Measurements from ENCODE around the gene PRELP.
"Not testable (repeated sequence)": the region's sequence is repeated elsewhere in the genome, so short reads cannot be mapped to it uniquely, and the experiment has no call there.

PRELP gene

GRCh38 chr1:203454986-203455471 lies 20.6 kb upstream of the PRELP start:
- no peak for DNase-seq

GRCh38 chr1:203455706-203456105 lies 19.9 kb upstream of the PRELP start:
- no peak for DNase-seq

DNA sequence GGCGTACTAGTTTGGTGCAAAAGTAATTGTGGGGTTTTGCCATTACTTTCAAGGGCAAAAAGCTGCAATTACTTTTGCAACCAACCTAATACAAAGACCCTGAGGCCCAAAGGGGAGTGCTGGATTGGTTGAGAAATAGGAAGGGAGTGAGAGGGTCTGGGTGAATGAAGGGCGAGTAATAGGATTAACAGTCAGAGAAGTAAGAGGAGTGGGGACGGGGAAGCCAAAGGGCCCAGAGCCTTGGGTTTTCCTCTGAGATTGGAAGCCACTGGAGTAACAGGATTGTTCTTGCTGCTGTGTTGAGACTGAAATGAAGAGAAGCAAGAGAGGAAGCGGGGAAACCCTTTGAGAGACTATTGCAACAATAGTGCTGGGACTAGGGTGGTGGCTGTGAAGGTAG lies 19.0 kb upstream of the PRELP start:
- DNase-seq, result no peak

- DNase-seq, result no peak
Observed at GRCh38 chr1:203458078-203458477, 17.5 kb upstream of the PRELP start.

DNA sequence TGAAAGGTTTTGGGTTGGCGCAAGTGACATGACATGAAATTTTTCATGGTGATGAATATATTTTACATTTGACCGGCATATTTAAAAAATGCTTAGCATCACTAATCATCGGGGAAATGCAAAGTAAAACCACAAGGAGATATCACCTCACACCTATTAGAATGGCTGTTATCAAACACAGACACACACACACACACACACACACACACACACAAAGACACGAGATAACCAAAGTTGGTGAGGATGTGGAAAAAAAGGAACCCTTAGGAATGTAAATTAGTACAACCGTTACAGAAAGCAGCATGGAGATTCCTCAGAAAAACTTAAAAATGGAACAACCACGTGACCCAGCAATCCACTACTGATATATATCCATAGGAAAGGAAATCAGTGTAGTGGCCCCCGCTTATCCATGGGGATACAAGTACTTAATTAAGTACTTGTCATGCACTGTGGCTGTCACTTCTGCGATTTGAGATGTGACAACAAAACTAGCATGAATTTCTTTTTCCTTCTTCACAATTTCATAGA lies 15.9 kb upstream of the PRELP start:
- no peak for DNase-seq

GRCh38 chr1:203461717-203462116 lies 13.9 kb upstream of the PRELP start:
- DNase-seq, result no peak

DNA sequence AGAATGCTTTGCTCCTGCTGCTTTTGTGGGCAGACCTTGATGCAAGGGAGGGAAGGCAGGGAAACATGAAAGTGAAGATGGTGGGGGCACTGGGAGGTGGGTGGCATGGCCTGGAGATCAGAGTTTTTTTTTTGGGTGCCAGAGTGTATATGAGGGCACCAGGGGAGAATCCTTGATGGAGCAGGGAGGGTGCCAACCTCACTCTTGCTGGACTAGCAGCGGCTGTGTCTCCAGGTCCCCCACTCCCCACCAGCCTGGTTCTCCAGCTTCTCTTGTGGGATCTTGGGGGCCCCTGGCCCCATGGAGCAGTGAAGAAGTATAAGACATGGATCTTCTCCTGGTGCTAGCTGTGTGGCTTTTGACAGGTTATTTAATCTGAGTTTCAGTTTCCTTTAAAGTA lies 13.5 kb upstream of the PRELP start:
- DNase-seq, result no peak

DNA sequence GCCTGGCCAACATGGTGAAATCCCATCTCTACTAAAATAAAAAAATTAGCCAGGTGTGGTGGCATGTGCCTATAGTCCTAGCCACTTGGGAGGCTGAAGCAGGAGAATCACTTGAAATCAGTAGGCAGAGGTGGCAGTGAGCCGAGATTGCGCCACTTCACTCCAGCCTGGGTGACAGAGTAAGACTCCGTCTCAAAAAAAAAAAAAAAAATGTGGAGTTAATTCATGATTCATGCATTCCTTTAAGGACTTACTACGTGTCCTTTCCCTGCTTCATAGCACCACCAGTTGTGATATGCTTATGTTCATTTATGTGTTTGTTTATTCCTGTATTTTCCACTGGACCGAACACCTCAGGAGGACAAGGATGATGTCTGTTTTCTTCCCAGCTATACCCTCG lies 12.7 kb upstream of the PRELP start:
- DNase-seq, result no peak

GRCh38 chr1:203463469-203464062 lies 12.0 kb upstream of the PRELP start:
- no peak for DNase-seq

DNA sequence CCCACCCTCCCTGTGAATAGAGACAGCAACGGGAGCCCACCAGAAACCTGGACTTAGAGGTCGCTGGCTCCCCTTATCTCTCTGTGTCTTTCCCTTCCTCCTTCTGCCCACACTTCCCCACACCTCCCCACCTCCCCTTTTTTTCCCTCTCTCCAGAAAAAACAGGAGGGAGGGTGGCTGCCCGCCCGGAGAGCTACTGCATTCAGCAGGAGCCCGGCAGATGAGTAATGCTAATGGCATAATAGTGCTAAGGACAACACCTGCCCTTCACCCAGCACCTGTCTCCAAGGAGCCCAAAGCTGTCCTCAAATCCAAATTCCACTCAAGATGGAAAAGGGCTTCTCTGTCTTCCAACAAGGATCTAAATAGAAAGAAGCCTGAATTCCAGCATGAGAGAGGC lies 11.4 kb upstream of the PRELP start:
- DNase-seq, result no peak

DNA sequence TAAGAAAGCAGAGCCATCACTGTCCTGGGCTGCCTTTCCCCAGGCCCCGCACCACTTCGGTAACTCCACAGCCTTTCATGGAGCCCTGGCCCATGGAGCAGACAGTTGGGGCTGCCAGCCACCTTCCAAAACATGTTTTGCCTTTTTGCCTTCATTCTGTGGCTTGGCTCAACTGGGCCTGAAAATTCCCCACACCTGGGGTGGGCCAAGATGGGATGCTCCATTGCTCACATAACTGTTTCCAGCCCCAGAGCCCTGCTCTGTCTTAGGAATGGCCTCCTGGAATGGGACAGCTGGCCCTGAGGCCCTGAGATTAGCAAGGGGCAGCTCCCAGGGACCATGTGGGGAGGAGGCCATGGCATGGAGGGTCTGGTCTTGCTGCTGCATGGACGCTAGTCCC lies 10.9 kb upstream of the PRELP start:
- DNase-seq, result no peak

DNA sequence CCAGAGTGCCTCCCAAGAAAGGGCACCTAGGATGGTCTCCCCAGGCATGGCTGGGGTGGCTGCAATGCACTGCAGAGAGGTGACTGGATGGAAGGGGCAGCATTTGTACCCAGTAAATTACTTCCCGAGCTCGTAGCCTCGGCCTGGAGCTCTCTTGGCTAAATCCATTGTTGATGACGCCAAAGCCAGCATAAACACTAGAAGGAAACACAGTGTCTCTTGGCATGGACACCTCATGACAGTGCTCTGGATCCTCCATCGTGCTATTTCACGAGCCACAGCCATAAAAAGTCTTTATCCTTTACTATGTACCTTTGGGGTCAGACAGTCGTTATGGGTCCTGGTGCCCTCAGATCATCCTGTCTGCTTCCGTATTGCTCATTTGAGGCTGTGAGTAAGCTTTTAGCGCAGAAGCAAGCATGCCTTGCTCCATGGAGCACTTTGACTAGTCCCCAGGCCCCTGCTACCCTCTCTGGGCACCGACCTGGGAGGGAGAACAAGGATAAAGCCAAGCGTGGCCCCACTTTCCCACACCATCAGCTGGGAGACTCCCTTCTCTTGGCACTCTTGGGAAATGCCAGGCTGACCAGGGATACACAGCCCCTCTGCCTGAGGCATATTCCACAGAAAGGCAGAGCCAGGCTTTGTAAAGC lies 10.3 kb upstream of the PRELP start:
- no peak for DNase-seq

- DNase-seq, result no peak
Observed at GRCh38 chr1:203465948-203466347, 9.7 kb upstream of the PRELP start.

DNA sequence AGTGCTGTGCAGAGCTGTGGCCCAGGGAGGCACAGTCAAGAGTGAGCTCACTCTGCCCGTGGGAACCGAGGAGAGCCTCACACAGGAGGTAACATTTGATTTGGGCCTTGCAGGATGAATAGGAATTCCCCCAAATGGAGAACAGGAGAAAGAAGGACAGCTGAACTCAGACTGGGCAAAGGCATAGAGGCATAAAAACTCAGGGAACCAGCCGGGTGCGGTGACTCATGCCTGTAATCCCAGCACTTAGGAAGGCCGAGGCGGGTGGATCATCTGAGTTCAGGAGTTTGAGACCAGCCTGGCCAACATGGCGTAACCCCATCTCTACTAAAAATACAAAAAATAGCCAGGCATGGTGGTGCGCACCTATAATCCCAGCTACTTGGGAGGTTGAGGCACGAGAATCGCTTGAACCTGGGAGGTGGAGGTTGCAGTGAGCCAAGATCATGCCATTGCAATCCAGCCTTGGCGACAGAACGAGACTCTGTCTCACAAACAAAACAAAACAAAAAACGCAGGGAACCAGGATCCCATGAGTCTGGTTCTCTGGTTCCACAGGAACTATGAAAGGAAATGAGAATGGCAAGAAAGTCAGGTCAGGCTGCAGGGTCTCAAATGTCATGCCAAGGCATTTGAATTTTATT lies 8.6 kb upstream of the PRELP start:
- DNase-seq, result not testable (repeated sequence)

- no peak for DNase-seq
Observed at GRCh38 chr1:203467550-203467921, 8.1 kb upstream of the PRELP start.

DNA sequence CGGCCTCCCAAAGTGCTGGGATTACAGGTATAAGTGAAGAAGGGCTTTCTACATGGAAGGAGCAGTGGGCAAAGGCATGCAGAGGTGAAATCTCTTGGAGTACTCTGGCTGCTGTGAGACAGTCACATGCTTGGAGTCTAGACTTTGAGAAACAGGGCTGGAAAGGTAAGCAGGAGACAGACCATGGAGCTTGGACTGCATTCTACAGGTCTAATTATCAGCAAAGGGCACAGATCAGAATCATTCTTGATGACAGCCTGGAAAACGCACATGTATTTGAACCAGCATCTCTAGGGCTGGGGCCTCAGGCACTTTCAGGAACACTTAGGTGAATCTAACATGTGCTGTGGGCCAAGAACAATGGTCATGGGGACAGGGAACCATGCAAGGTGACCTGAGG lies 7.3 kb upstream of the PRELP start:
- DNase-seq, result no peak

DNA sequence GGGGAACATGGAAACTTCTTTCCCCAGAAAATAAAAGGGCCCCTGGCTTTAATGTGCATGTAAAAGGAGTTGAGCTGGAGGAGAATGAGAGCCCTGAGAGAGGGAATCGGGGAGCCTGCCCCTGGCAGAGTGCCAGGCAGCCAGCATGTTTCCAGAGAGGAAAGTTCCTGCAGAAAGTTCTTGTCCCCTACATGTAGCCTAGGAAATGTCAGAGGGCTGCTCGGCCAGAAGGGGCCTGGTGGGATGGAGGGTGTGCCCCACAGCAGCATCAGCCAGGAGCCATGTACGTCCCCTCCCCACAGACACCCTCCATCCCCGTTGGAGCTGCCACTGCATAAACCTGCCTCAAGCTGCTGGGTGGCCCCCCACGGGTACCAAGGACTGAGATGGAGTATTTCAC lies 5.4 kb upstream of the PRELP start:
- DNase-seq, result no peak

- no peak for DNase-seq
Observed at GRCh38 chr1:203471841-203472240, 3.8 kb upstream of the PRELP start.

- no peak for DNase-seq
Observed at GRCh38 chr1:203473281-203473680, 2.3 kb upstream of the PRELP start.

- DNase-seq, result no peak
Observed at GRCh38 chr1:203473781-203474305, 1.8 kb upstream of the PRELP start.

DNA sequence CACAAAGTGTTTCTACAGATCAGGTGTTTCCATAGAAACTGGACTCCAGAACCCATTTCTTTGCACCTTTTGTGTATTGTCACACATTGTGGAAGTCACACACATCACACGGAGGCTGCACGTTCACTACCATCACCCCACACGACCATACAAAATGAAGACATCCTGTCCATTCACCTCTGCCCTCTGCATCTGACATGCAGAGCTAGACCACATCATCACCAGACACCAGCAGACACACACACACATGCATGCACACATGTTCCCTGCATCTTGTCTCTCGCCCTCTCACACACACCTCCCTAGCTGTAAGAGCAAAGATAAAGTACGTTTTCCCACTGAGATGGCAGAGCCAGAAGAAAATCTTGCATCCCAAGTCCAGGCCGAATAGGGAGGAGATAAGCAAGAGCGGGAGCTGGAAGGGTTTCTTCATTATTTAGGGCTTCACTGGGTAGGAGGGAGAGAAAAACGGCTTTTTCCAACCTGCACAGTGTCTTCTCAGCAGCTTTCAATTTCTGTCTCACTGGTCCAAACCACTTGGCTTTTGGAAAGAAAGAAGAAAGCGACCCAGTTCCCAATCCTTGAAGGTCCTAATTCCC lies 709 bp downstream of the PRELP start:
- no peak for DNase-seq

- no peak for DNase-seq
Observed at GRCh38 chr1:203477748-203478147, 2.1 kb downstream of the PRELP start.

- DNase-seq, result no peak
Observed at GRCh38 chr1:203478231-203478630, 2.6 kb downstream of the PRELP start.

DNA sequence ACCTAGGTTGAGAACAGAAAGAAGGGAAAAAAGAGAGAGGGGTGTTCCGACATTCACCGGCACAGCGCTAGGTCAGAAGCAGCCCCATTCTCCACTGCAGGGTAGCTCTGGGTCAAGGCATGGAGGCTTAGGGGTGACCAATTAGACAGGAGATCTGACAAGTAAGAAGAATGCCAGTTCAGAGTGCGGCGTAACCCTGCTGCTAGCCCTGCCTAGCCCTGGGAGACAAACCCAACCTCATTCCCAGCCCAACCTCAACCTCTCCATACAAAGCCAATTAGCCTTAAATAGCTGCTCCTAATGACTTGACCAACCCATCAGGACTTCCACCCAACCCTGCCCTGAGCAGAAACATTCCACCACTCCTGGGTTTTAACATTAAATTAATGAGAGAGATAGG lies 3.4 kb downstream of the PRELP start:
- DNase-seq, result no peak
